Measurements from ENCODE around the gene MGME1. TPM values are rescaled to one million over a fixed set of nuclear protein-coding genes. Genes with fewer than 3 reads are reported as not detected.

The MGME1 gene
- total and polyA plus RNA-seq, 9 of the 15 experiments (the other 6 are each of a cell fraction or from before 2014, with no cell fraction given): 13.4 to 45.1 (median 30.6) TPM

- FAIRE-seq: no peak
- H3K9me1 ChIP-seq (ENCODE audit: control insufficient read depth, insufficient read depth, low read length): no peaks in the 10 kb centered on the region
- TF ChIP-seq ZNF12 (CRISPR knock-in tag; IDR thresholded peaks at IDR 0.05) (no peak), ZKSCAN3 (CRISPR knock-in tag; IDR thresholded peaks at IDR 0.05) (no peak), PRDM10 (IDR thresholded peaks at IDR 0.05; ENCODE audit: partially characterized antibody) (no peak), CREBBP (IDR thresholded peaks at IDR 0.05; ENCODE audit: low read depth, low read length) (no peak), ZNF592 (IDR thresholded peaks at IDR 0.05) (no peak), MNT (conservative IDR thresholded peaks at IDR 0.05) (no peak), RBM14 (IDR thresholded peaks at IDR 0.05; ENCODE audit: borderline replicate concordance, insufficient read depth, low read depth, low read length) (no peak), CHD2 (IDR thresholded peaks at IDR 0.05; ENCODE audit: low read depth, low read length) (no peak), ZNF239 (CRISPR knock-in tag; IDR thresholded peaks at IDR 0.05) (no peak)
Observed at GRCh38 chr20:17928633-17929311, 40.0 kb upstream of the MGME1 start.

More at GRCh38 chr20:17928633-17929311, 40.0 kb upstream of the MGME1 start:
- Histone ChIP-seq H3K27ac (ENCODE audit: extremely low read depth, low read depth, low read length) (no peak overlapping the region), H2AFZ (ENCODE audit: low read depth, low read length) (no peak overlapping the region), H3K9me3 (replicated peaks; ENCODE audit: control insufficient read depth, insufficient read depth, low read depth, low read length) (no peaks in the 10 kb centered on the region), H3K4me3 (no peak overlapping the region), H3K79me2 (ENCODE audit: control insufficient read depth, insufficient read depth, low read length) (no peaks in the 10 kb centered on the region), H3K4me2 (ENCODE audit: insufficient read depth, low read length) (no peak overlapping the region), H3K27me3 (ENCODE audit: control insufficient read depth in 2 of 2, insufficient read depth in 2 of 2, low read length in 2 of 2) (no peaks in the 10 kb centered on the region), H3K4me1 (replicated peaks in 1 of 2; ENCODE audit: control insufficient read depth in 2 of 2, insufficient read depth in 2 of 2, low read length in 2 of 2) (peaks cover 4 to 14% of the 10 kb centered on the region in 2 experiments; a peak in 3 of 5 replicates), H4K20me1 (replicated peaks; ENCODE audit: control insufficient read depth, insufficient read depth, low read length) (peaks cover 5% of the 10 kb centered on the region; the same call in 1 of the 2 replicates), H3K36me3 (ENCODE audit: control insufficient read depth, insufficient read depth, low read length) (no peaks in the 10 kb centered on the region), H3K9ac (ENCODE audit: insufficient read depth in 1 of 2, low read depth in 2 of 2, low read length in 2 of 2) (no peak overlapping the region)
- WGBS (ENCODE audit: insufficient coverage, low coverage, missing lambda C conversion rate): 64% methylated on average over 15 of the region's 22 CpGs
- ChIA-PET POLR2A (no interaction called here), CTCF (ENCODE audit: low intra/inter-chr PET ratio) (no interaction called here)
- no peak for DNase-seq (ENCODE audit: extremely low read depth in 1 of 4, low spot score in 3 of 4)
- in situ Hi-C loops (cut with MboI) (no loop called here), intact Hi-C loops (cut with micrococcal nuclease) (no loop called here)
- BruUV-seq (replicated peaks): no TSS peak
- ATAC-seq: no peak
